Tibial nerve (tissue), 4 donors: Measurements from ENCODE around the gene LSM14B.

Experiments used
- EP300 ChIP-seq, 2 donors: sonication (generic); formaldehyde crosslinking; IDR thresholded peaks; one replicate each; pipeline ENCODE4 v1.6.1; 2017; ENCODE audit warnings: antibody characterized with exemption in 2 of 2, mild to moderate bottlenecking in 1 of 2
- POLR2A ChIP-seq, 2 donors: fragments of 450-650 bp; IDR thresholded peaks; one replicate each; pipeline ENCODE4 v1.6.1; 2017; ENCODE audit warnings: antibody characterized with exemption in 2 of 2, mild to moderate bottlenecking in 2 of 2, moderate library complexity in 2 of 2
- TF ChIP-seq, protein P1 (sequence below), 5 experiments: fragments of 200-600 bp in 3 of 5; fragments of 450-650 bp in 2 of 5; sonication (generic) in 3 of 5; IDR thresholded peaks; one replicate each; pipeline ENCODE4 v1.5.1; 2016 to 2019; ENCODE audit warnings: antibody characterized with exemption in 5 of 5, mild to moderate bottlenecking in 3 of 5, moderate library complexity in 2 of 5

DNA sequence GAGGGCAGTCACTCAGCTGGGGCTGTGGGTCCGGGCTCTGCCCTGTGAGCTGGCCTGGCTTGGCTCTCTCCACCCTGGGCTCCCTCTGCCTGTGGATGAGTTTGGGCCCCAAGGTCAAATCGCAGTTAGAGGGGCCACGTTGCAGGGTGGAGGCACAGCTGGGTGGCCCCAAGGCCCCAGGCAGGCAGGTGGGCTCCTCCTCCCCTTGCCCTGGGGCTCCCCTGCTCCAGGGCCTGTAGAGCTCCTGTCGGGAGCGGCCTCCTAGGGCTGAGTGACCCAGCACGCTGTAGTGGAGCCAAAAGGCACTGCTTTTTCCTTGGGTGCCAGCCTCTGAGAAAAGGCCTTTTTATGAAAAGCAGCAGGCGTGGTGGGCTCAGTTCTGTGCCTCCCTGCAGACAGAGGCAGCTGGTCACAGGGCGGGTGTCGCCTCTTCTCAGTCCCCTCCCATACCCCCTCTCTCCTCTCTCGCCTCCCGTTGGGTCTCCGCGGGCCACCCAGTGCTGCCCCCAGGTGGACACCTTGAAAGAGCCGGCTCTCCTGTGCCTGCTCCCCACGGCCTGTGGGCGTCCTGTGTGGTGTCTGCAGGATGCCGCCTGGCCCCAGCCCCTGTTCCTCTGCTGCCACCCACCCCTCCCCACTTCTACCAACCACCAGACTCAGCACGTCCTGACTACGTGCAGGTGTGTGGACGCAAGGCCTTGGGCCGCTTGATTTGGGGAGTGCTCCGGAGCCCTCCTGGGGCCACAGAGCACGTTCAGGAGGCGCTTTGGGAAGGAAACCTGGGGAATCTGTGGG, 34.5 kb downstream of the LSM14B start:
- TF ChIP-seq, protein P1, sequence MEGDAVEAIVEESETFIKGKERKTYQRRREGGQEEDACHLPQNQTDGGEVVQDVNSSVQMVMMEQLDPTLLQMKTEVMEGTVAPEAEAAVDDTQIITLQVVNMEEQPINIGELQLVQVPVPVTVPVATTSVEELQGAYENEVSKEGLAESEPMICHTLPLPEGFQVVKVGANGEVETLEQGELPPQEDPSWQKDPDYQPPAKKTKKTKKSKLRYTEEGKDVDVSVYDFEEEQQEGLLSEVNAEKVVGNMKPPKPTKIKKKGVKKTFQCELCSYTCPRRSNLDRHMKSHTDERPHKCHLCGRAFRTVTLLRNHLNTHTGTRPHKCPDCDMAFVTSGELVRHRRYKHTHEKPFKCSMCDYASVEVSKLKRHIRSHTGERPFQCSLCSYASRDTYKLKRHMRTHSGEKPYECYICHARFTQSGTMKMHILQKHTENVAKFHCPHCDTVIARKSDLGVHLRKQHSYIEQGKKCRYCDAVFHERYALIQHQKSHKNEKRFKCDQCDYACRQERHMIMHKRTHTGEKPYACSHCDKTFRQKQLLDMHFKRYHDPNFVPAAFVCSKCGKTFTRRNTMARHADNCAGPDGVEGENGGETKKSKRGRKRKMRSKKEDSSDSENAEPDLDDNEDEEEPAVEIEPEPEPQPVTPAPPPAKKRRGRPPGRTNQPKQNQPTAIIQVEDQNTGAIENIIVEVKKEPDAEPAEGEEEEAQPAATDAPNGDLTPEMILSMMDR (IDR thresholded peaks at IDR 0.05): peak; percentile 52 to 65 (median 59)
- TF ChIP-seq POLR2A (IDR thresholded peaks at IDR 0.05) (no peak), EP300 (IDR thresholded peaks at IDR 0.05) (no peak)
